Upper lobe of left lung (tissue), 6 donors: ENCODE measurements around the gene RNPS1. TPM values are rescaled to one million over a fixed set of nuclear protein-coding genes. Genes with fewer than 3 reads are reported as not detected.
A peak's percentile ranks its signal among the peaks of the same experiment; 100 is the strongest.

Experiments
- ATAC-seq, 2 donors: fragments of 200-7000 bp; cut with Tn5 transposase; one replicate each; pipeline ENCODE4 v1.9.1; 2022; ENCODE audit warnings: mild to moderate bottlenecking in 2 of 2, moderate library complexity in 2 of 2; ENCODE audit not compliant: low FRiP score in 2 of 2
- DNase-seq, 2 donors: peaks; one replicate each; pipeline ENCODE4 v3.0.0-alpha.2; 2019 to 2020
- H3K27ac ChIP-seq, 4 donors: fragments of 200-600 bp; sonication (generic); one replicate each; pipeline ENCODE4 v1.5.1; 2016 to 2019
- H3K27me3 ChIP-seq, 4 donors: fragments of 200-600 bp; sonication (generic); one replicate each; pipeline ENCODE4 v1.5.1; 2017 to 2019
- H3K36me3 ChIP-seq, 4 donors: fragments of 200-600 bp; sonication (generic); one replicate each; pipeline ENCODE4 v1.5.1; 2016 to 2019
- H3K4me1 ChIP-seq, 4 donors: fragments of 200-600 bp; sonication (generic); one replicate each; pipeline ENCODE4 v1.5.1; 2018 to 2019
- H3K4me3 ChIP-seq, 4 donors: fragments of 200-600 bp; sonication (generic); one replicate each; pipeline ENCODE4 v1.5.1; 2017 to 2019; ENCODE audit warnings: mild to moderate bottlenecking in 2 of 4, moderate library complexity in 1 of 4
- H3K9me3 ChIP-seq, 4 donors: fragments of 200-600 bp; sonication (generic); one replicate each; pipeline ENCODE4 v1.5.1; 2018 to 2019
- EP300 ChIP-seq, 4 donors: sonication (generic); formaldehyde crosslinking; IDR thresholded peaks; one replicate each; pipeline ENCODE4 v1.5.1; 2017; ENCODE audit warnings: antibody characterized with exemption in 4 of 4, control low read depth in 2 of 4
- POLR2A ChIP-seq, 4 donors: fragments of 450-650 bp; IDR thresholded peaks; one replicate each; pipeline ENCODE4 v1.5.1; 2016 to 2017; ENCODE audit warnings: antibody characterized with exemption in 4 of 4, mild to moderate bottlenecking in 2 of 4
- POLR2AphosphoS5 ChIP-seq, 2 donors: sonication (generic); formaldehyde crosslinking; IDR thresholded peaks; one replicate each; pipeline ENCODE4 v1.5.1; 2017; ENCODE audit warnings: antibody characterized with exemption in 2 of 2
- WGBS, 2 donors: methylation state at CpG; one replicate each; pipeline ENCODE4 v1.1.5; 2017 to 2018; 5-methylcytosine and 5-hydroxymethylcytosine counted together
- total RNA-seq, 6 donors: library from RNA; depleted of rRNA in 4 of 6; stranded (reverse); fragments of >200 nt in 4 of 6; gene quantifications; one replicate each; pipeline versions ENCODE4 v1.1.0 to v1.2.1, GENCODE V29; 2016 to 2021
- TF ChIP-seq, protein P1 (sequence below), 6 experiments: fragments of 450-650 bp in 4 of 6; fragments of 200-600 bp in 2 of 6; sonication (generic) in 2 of 6; IDR thresholded peaks; one replicate each; pipeline ENCODE4 v1.5.1; 2016 to 2019; ENCODE audit warnings: antibody characterized with exemption in 6 of 6
- donor health status: DM: no; HTN: no; CAD: no; lungs with moderate emphysema.
- donor health status: DM: no; HTN: yes; CAD: no; lungs with severe emphysema.

The RNPS1 gene, protein sequence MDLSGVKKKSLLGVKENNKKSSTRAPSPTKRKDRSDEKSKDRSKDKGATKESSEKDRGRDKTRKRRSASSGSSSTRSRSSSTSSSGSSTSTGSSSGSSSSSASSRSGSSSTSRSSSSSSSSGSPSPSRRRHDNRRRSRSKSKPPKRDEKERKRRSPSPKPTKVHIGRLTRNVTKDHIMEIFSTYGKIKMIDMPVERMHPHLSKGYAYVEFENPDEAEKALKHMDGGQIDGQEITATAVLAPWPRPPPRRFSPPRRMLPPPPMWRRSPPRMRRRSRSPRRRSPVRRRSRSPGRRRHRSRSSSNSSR
- 100 to 1,000 TPM in 5 of 6 donors, 10 to 100 TPM in 1; 92.2 to 142 (median 114) TPM for total RNA-seq

DNA sequence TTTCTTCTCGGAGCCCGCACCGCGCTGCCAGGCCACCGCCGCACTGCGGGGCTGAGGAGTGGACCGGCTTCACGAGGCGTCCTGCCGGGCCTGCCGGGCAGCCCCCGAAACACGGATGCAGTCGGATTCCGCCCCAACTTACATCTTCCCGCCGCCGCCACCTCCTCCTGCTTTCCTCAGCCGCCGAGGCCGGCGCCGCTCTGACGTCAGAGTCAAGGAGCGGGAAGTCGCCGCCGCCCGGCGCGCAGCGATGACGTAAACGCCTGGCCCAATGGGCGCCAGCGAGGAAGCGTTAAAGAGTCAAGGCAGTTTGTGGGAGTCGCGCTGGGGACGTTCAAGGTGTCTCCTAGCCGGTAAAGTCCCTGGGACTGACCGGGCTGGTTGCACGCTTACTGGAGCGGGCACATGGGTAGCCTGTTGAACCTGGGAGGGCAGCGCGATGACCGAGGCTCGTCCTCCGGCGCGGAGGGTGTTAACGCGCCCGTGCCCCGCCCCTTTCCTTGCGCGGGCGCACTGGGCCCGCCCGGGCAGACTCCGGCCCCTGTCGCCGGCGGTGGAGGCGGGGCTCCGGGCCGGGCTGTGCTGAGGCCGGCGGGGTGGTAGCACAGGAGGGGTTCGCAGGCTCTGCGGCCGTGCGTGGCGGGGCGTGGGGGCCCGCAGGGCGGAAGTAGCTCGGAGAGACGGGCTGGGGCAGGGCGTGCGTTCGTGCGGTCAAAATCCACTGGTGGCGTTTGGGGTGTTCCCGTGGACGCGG, at the start of gene RNPS1:
TSS of gene RNPS1 (minus strand) at position 214 of the 754 bp plus-strand sequence. CDS start 3,483 bp downstream, outside the sequence.
- peak within 1 kb of the TSS; percentile 93 to 98 (median 95) for H3K27ac ChIP-seq
- H3K27me3 ChIP-seq: no peaks in the 10 kb centered on the region
- DNase-seq (peak; percentile 91 to 100), ATAC-seq (peak; percentile 94 to 97)
- peak within 1 kb of the TSS; percentile 76 to 90 (median 86) for H3K4me3 ChIP-seq
- peaks cover 10 to 13% (median 12%) of the 10 kb centered on the region in 4 donors for H3K36me3 ChIP-seq
- no peaks in the 10 kb centered on the region for H3K9me3 ChIP-seq
- WGBS, 2 donors: 1 to 4% methylated on average over 5 to 17 of the region's 88 CpGs
- TF ChIP-seq, protein P1, sequence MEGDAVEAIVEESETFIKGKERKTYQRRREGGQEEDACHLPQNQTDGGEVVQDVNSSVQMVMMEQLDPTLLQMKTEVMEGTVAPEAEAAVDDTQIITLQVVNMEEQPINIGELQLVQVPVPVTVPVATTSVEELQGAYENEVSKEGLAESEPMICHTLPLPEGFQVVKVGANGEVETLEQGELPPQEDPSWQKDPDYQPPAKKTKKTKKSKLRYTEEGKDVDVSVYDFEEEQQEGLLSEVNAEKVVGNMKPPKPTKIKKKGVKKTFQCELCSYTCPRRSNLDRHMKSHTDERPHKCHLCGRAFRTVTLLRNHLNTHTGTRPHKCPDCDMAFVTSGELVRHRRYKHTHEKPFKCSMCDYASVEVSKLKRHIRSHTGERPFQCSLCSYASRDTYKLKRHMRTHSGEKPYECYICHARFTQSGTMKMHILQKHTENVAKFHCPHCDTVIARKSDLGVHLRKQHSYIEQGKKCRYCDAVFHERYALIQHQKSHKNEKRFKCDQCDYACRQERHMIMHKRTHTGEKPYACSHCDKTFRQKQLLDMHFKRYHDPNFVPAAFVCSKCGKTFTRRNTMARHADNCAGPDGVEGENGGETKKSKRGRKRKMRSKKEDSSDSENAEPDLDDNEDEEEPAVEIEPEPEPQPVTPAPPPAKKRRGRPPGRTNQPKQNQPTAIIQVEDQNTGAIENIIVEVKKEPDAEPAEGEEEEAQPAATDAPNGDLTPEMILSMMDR (IDR thresholded peaks at IDR 0.05): peak in 3 of 6 experiments; percentile 26 to 40 (median 34)
- TF ChIP-seq EP300 (IDR thresholded peaks at IDR 0.05): peak in 1 of 4 donors; percentile 61
- peak; percentile 88 to 98 (median 94) for TF ChIP-seq POLR2A (IDR thresholded peaks at IDR 0.05)
- TF ChIP-seq POLR2AphosphoS5 (IDR thresholded peaks at IDR 0.05): peak; percentile 99 to 100
- peaks cover 26 to 57% (median 31%) of the 10 kb centered on the region in 4 donors for H3K4me1 ChIP-seq

DNA sequence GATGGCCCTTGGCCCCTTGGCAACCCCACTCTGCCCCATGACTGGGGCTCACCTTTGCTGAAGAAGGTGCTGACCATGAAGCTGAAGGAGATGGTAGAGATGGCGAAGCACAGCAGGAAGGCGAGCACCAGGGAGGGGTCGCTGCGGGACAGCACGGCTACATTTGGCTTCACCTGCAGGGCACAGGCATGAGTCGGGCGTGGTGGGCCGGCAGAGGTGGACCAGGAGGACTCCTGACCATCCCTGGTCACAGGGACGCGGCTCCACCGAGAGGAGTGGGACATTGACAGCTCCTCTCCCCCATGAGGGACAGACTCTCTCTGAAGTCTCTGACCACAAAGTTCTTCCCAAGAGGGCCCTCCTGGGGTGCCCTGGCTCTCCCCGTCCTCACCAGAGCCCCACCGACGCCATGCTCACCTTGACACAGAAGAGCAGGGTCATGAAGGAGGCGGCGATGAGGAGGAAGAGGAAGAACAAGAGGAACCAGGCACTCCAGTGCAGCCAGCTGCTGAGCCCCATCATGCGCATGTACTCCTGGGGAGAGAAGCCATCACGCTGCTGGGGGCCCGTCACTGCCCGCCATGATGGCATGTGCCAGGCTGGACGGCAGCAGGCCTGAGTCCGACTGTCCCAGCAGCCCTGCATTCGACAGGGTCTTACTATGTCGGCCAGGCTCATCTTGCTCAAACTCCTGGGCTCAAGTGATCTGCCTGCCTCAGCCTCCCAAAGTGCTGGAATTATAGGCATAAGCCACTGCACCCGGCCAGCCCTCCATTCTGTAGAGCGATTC, 49.5 kb upstream of the RNPS1 start:
- DNase-seq (peak in 1 of 2 donors; percentile 81), ATAC-seq (peak; percentile 9 to 16)
- Histone ChIP-seq H3K36me3 (peaks cover 12 to 60% (median 31%) of the 10 kb centered on the region in 4 donors), H3K9me3 (no peaks in the 10 kb centered on the region), H3K27me3 (no peaks in the 10 kb centered on the region), H3K27ac (no peak overlapping the region), H3K4me3 (no peak overlapping the region), H3K4me1 (no peaks in the 10 kb centered on the region)
- TF ChIP-seq EP300 (IDR thresholded peaks at IDR 0.05): no peak
- peak in 1 of 4 donors; percentile 19 for TF ChIP-seq POLR2A (IDR thresholded peaks at IDR 0.05)
- WGBS, 2 donors: 92 to 95% methylated on average over 23 to 26 of the region's 26 CpGs

DNA sequence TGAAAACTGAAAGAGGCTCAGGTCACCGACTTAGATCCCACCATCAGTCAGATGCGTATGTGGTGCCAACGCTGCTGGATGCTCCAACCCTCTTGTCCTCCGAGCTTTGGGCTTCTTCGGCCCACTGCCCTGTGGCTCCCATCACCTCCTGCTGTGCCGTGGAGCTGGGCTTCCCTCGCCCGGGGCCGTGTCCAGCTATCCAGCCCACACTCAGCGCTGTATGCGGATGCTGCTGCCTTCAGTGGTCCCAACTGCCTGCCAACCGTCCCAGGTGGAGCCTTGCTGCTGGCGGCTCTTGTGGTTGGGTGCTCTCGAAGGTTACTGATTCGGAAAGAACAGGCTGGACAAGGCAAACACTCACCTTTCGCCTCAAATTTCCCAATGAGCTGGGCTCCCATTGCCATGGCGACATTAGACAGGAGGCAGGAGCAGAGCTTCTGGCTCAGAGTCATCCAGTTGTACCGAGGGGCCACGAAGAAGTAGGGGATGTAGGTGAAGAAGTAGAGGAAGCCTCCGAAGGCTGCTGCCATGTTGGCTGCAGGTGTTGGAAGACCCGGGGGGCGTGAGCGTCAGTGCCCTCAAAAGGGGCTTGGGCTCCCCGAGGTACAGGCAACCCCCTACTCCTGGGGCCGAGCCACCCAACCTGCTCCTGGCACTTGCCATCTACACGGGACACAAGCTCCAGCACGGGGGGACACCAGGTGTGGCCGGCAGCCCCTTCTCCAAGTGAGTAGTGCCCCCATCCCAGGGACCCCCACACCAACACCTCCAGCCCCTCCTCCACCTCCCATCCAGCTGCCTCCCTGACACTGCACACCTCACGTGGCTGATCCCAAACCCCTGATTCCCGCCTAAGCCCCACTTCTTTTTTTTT, 40.4 kb upstream of the RNPS1 start:
- DNase-seq (peak in 1 of 2 donors; percentile 71), ATAC-seq (peak; percentile 27 to 31)
- 86 to 91% methylated on average over 26 to 30 of the region's 30 CpGs for WGBS, 2 donors
- no peak overlapping the region for H3K4me3 ChIP-seq
- no peak overlapping the region for H3K27ac ChIP-seq
- no peaks in the 10 kb centered on the region for H3K4me1 ChIP-seq
- no peaks in the 10 kb centered on the region for H3K9me3 ChIP-seq
- no peaks in the 10 kb centered on the region for H3K27me3 ChIP-seq
- TF ChIP-seq POLR2A (IDR thresholded peaks at IDR 0.05) (no peak), POLR2AphosphoS5 (IDR thresholded peaks at IDR 0.05) (no peak), EP300 (IDR thresholded peaks at IDR 0.05) (no peak)
- TF ChIP-seq, protein P1 (IDR thresholded peaks at IDR 0.05): no peak
- peaks cover 11 to 58% (median 36%) of the 10 kb centered on the region in 4 donors for H3K36me3 ChIP-seq

- TF ChIP-seq POLR2A (IDR thresholded peaks at IDR 0.05): no peak
- no peak for TF ChIP-seq POLR2AphosphoS5 (IDR thresholded peaks at IDR 0.05)
- TF ChIP-seq, protein P1 (IDR thresholded peaks at IDR 0.05): no peak
- TF ChIP-seq EP300 (IDR thresholded peaks at IDR 0.05): no peak
- Histone ChIP-seq H3K9me3 (no peaks in the 10 kb centered on the region), H3K27ac (no peak overlapping the region), H3K27me3 (no peaks in the 10 kb centered on the region), H3K36me3 (peaks cover 8 to 83% (median 52%) of the 10 kb centered on the region in 4 donors), H3K4me3 (no peak overlapping the region), H3K4me1 (peaks cover 0 to 7% (median 0%) of the 10 kb centered on the region in 4 donors)
- 73 to 81% methylated on average over 10 of the region's 10 CpGs for WGBS, 2 donors
- ATAC-seq (no peak), DNase-seq (no peak)
These were observed 31.9 kb upstream of the RNPS1 start for GRCh38 chr16:2299915-2300192.
